ENCODE measurements around the gene AVPR2.

Gene AVPR2

GRCh38 chrX:153884590-153884989, 19.9 kb upstream of the AVPR2 start:
- in situ Hi-C loops (cut with HindIII; ENCODE audit: low sequenced_read_pairs), result no loop called here

GRCh38 chrX:153885208-153885787, 19.2 kb upstream of the AVPR2 start:
- in situ Hi-C loops (cut with HindIII; ENCODE audit: low sequenced_read_pairs), result no loop called here

GRCh38 chrX:153885968-153886903, 18.2 kb upstream of the AVPR2 start, which contains the start of gene L1CAM:
Gene L1CAM (minus strand): TSS chrX:153886173. CDS start chrX:153875836, 10,337 bp downstream.
- in situ Hi-C loops (cut with HindIII; ENCODE audit: low sequenced_read_pairs), result no loop called here

GRCh38 chrX:153886915-153887314, 17.6 kb upstream of the AVPR2 start:
- in situ Hi-C loops (cut with HindIII; ENCODE audit: low sequenced_read_pairs), result no loop called here

- in situ Hi-C loops (cut with HindIII; ENCODE audit: low sequenced_read_pairs), result no loop called here
Observed at GRCh38 chrX:153887385-153887784, 17.1 kb upstream of the AVPR2 start.

- in situ Hi-C loops (cut with HindIII; ENCODE audit: low sequenced_read_pairs), result no loop called here
Observed at GRCh38 chrX:153888344-153888743, 16.1 kb upstream of the AVPR2 start.

GRCh38 chrX:153889123-153889522, 15.3 kb upstream of the AVPR2 start:
- in situ Hi-C loops (cut with HindIII; ENCODE audit: low sequenced_read_pairs), result no loop called here

GRCh38 chrX:153897899-153898298, 6.6 kb upstream of the AVPR2 start:
- in situ Hi-C loops (cut with HindIII; ENCODE audit: low sequenced_read_pairs), result no loop called here

- in situ Hi-C loops (cut with HindIII; ENCODE audit: low sequenced_read_pairs), result loop anchor here (5.0 kb wide), 1 partner anchor 66 kb away; no protein-coding TSS in a partner anchor
Observed at GRCh38 chrX:153900831-153901752, 3.4 kb upstream of the AVPR2 start.

GRCh38 chrX:153901753-153902140, 2.7 kb upstream of the AVPR2 start:
- in situ Hi-C loops (cut with HindIII; ENCODE audit: low sequenced_read_pairs), result loop anchor here (5.0 kb wide), 1 partner anchor 66 kb away; no protein-coding TSS in a partner anchor

GRCh38 chrX:153902385-153902784, 2.1 kb upstream of the AVPR2 start:
- in situ Hi-C loops (cut with HindIII; ENCODE audit: low sequenced_read_pairs), result loop anchor here (5.0 kb wide), 1 partner anchor 65 kb away; no protein-coding TSS in a partner anchor

- in situ Hi-C loops (cut with HindIII; ENCODE audit: low sequenced_read_pairs), result loop anchor here (5.0 kb wide), 1 partner anchor 64 kb away; no protein-coding TSS in a partner anchor
Observed at GRCh38 chrX:153903238-153903980, 1.1 kb upstream of the AVPR2 start.

GRCh38 chrX:153905481-153906095, 1.1 kb downstream of the AVPR2 start:
- in situ Hi-C loops (cut with HindIII; ENCODE audit: low sequenced_read_pairs), result no loop called here

GRCh38 chrX:153906126-153906917, 1.8 kb downstream of the AVPR2 start:
- in situ Hi-C loops (cut with HindIII; ENCODE audit: low sequenced_read_pairs), result no loop called here

- in situ Hi-C loops (cut with HindIII; ENCODE audit: low sequenced_read_pairs), result no loop called here
Observed at GRCh38 chrX:153907456-153907855, 3.0 kb downstream of the AVPR2 start.

- in situ Hi-C loops (cut with HindIII; ENCODE audit: low sequenced_read_pairs), result no loop called here
Observed at GRCh38 chrX:153908219-153908860, 3.9 kb downstream of the AVPR2 start.

GRCh38 chrX:153909024-153909979, 4.8 kb downstream of the AVPR2 start:
- in situ Hi-C loops (cut with HindIII; ENCODE audit: low sequenced_read_pairs), result no loop called here
